ENCODE data around the gene CLEC2L.

DNA sequence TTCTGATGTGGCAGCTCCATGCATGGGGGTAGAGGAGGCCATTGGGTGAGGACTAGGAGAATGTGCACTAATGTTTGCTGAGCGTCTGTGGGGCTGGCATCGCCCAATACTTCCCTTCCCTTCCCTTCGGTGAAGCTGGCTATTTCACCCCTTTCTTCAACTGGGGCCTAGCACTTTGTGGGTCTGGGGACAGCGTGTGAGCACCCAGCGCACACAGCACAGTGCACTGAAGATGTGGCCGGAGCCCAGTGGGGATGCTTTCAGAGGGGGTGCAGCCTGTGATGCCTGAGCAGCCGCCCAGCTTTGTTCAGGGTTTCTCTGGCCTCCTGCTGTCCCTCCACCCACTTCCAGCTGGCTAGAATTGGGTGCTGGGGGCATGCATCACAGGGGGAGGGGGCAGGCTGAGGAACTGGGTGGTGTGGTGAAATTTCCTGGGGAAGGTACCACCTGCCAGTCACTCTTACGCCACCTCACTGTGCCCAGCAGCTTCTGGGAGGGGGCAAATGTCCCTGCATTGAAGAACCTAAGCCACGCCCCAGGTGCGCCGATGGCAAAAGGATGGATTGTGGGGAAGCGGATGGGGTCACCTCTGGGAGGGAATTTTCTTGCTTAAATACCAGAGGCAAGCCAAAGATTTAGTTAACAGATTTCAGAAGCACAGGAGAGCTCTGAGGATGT lies 45.5 kb downstream of the CLEC2L start:
- TF ChIP-seq NFIC (IDR thresholded peaks at IDR 0.05): no peak
- TF ChIP-seq TAF1 (IDR thresholded peaks at IDR 0.05; ENCODE audit: low read depth): no peak
- TF ChIP-seq TEAD4 (IDR thresholded peaks at IDR 0.05): no peak
- TF ChIP-seq CREB1 (IDR thresholded peaks at IDR 0.05; ENCODE audit: low read depth): no peak
- TF ChIP-seq, protein P1, sequence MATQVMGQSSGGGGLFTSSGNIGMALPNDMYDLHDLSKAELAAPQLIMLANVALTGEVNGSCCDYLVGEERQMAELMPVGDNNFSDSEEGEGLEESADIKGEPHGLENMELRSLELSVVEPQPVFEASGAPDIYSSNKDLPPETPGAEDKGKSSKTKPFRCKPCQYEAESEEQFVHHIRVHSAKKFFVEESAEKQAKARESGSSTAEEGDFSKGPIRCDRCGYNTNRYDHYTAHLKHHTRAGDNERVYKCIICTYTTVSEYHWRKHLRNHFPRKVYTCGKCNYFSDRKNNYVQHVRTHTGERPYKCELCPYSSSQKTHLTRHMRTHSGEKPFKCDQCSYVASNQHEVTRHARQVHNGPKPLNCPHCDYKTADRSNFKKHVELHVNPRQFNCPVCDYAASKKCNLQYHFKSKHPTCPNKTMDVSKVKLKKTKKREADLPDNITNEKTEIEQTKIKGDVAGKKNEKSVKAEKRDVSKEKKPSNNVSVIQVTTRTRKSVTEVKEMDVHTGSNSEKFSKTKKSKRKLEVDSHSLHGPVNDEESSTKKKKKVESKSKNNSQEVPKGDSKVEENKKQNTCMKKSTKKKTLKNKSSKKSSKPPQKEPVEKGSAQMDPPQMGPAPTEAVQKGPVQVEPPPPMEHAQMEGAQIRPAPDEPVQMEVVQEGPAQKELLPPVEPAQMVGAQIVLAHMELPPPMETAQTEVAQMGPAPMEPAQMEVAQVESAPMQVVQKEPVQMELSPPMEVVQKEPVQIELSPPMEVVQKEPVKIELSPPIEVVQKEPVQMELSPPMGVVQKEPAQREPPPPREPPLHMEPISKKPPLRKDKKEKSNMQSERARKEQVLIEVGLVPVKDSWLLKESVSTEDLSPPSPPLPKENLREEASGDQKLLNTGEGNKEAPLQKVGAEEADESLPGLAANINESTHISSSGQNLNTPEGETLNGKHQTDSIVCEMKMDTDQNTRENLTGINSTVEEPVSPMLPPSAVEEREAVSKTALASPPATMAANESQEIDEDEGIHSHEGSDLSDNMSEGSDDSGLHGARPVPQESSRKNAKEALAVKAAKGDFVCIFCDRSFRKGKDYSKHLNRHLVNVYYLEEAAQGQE (IDR thresholded peaks at IDR 0.05; ENCODE audit: low read depth): no peak

All from Ishikawa (cell line).